ENCODE data around the gene TCF15.
"Not testable (repeated sequence)": the region's sequence is repeated elsewhere in the genome, so short reads cannot be mapped to it uniquely, and the experiment has no call there.

TCF15 gene

GRCh38 chr20:642013-642397 is 31.9 kb upstream of the TCF15 start:
- DNase-seq = not testable (repeated sequence)

- no peak for DNase-seq
Measured at GRCh38 chr20:641516-641875, 31.4 kb upstream of the TCF15 start.

- DNase-seq = no peak
Measured at GRCh38 chr20:640674-641515, 30.8 kb upstream of the TCF15 start.

- DNase-seq = no peak
Measured at GRCh38 chr20:638579-638978, 28.5 kb upstream of the TCF15 start.

- no peak for DNase-seq
Measured at GRCh38 chr20:637559-637958, 27.4 kb upstream of the TCF15 start.

- DNase-seq = no peak
Measured at GRCh38 chr20:635893-636338, 25.8 kb upstream of the TCF15 start.

GRCh38 chr20:635028-635892 is 25.2 kb upstream of the TCF15 start:
- no peak for DNase-seq

GRCh38 chr20:634148-634925 is 24.2 kb upstream of the TCF15 start:
- DNase-seq = no peak

GRCh38 chr20:631101-631500 is 21.0 kb upstream of the TCF15 start:
- DNase-seq = no peak

- no peak for DNase-seq
Measured at GRCh38 chr20:626579-626978, 16.5 kb upstream of the TCF15 start.

- DNase-seq = no peak
Measured at GRCh38 chr20:625360-625932, 15.3 kb upstream of the TCF15 start.

GRCh38 chr20:623704-624103 is 13.6 kb upstream of the TCF15 start:
- no peak for DNase-seq

GRCh38 chr20:623021-623420 is 12.9 kb upstream of the TCF15 start:
- no peak for DNase-seq

GRCh38 chr20:622161-622560 is 12.1 kb upstream of the TCF15 start:
- DNase-seq = no peak

- peak; percentile 8 for DNase-seq
Measured at GRCh38 chr20:621125-621756, 11.1 kb upstream of the TCF15 start.

GRCh38 chr20:620246-620645 is 10.1 kb upstream of the TCF15 start:
- DNase-seq = no peak

GRCh38 chr20:618980-619379 is 8.9 kb upstream of the TCF15 start:
- no peak for DNase-seq

- no peak for DNase-seq
Measured at GRCh38 chr20:617934-618690, 8.0 kb upstream of the TCF15 start.

- DNase-seq = no peak
Measured at GRCh38 chr20:615514-615913, 5.4 kb upstream of the TCF15 start.

- DNase-seq = no peak
Measured at GRCh38 chr20:611843-612185, 1.7 kb upstream of the TCF15 start.

- no peak for DNase-seq
Measured at GRCh38 chr20:611047-611842, 1.1 kb upstream of the TCF15 start.
